ENCODE results near the gene PRR36.

GRCh38 chr19:7894612-7895309 lies 20.6 kb upstream of the PRR36 start:
- TF ChIP-seq CTCF (IDR thresholded peaks at IDR 0.05) (no peak), EP300 (IDR thresholded peaks at IDR 0.05) (no peak)

Measured in esophagus muscularis mucosa (tissue), 3 donors.